NT2/D1 (cell line): Measurements from ENCODE around the gene BHLHE23.

Experiments
- SUZ12 ChIP-seq: IDR thresholded peaks from 2 replicates; pipeline ENCODE4 v1.6.1; 2011; ENCODE audit not compliant: insufficient read length, insufficient read depth; ENCODE audit errors: extremely low read depth
- YY1 ChIP-seq: IDR thresholded peaks from 2 replicates; pipeline ENCODE4 v1.6.1; 2011; ENCODE audit not compliant: insufficient read length, insufficient read depth
- ZNF274 ChIP-seq: IDR thresholded peaks from 2 replicates; pipeline ENCODE4 v1.6.1; 2011; ENCODE audit warnings: mild to moderate bottlenecking, low read depth, low read length

- no peak for TF ChIP-seq ZNF274
- no peak for TF ChIP-seq SUZ12
- TF ChIP-seq YY1: no peak
Observed at GRCh38 chr20:62980970-62981369, 25.8 kb downstream of the BHLHE23 start.
